Suprapubic skin (tissue), 4 donors: ENCODE results near the gene ING1. TPM values are rescaled to one million over a fixed set of nuclear protein-coding genes. Genes with fewer than 3 reads are reported as not detected.

Experiments
- DNase-seq, 2 donors: peaks; one replicate each; pipeline ENCODE4 v3.0.0-alpha.2; 2019; ENCODE audit warnings: low spot score in 2 of 2
- H3K27ac ChIP-seq: fragments of 200-600 bp; sonication (generic); one replicate; pipeline ENCODE4 v1.5.1; 2019
- H3K27me3 ChIP-seq: fragments of 200-600 bp; sonication (generic); one replicate; pipeline ENCODE4 v1.5.1; 2019
- H3K36me3 ChIP-seq: fragments of 200-600 bp; sonication (generic); one replicate; pipeline ENCODE4 v1.5.1; 2019
- H3K4me1 ChIP-seq: fragments of 200-600 bp; sonication (generic); one replicate; pipeline ENCODE4 v1.5.1; 2019
- H3K4me3 ChIP-seq: fragments of 200-600 bp; sonication (generic); one replicate; pipeline ENCODE4 v1.5.1; 2019; ENCODE audit warnings: mild to moderate bottlenecking
- H3K9me3 ChIP-seq: fragments of 200-600 bp; sonication (generic); one replicate; pipeline ENCODE4 v1.5.1; 2019
- EP300 ChIP-seq: sonication (generic); formaldehyde crosslinking; IDR thresholded peaks from one replicate; pipeline ENCODE4 v1.6.1; 2017; ENCODE audit warnings: antibody characterized with exemption
- POLR2A ChIP-seq, 2 donors: fragments of 450-650 bp; IDR thresholded peaks; one replicate each; pipeline ENCODE4 v1.6.1; 2017; ENCODE audit warnings: antibody characterized with exemption in 2 of 2, mild to moderate bottlenecking in 2 of 2, moderate library complexity in 2 of 2
- POLR2AphosphoS5 ChIP-seq, 3 donors: sonication (generic); formaldehyde crosslinking; IDR thresholded peaks; one replicate each; pipeline ENCODE4 v1.6.1; 2017; ENCODE audit warnings: antibody characterized with exemption in 3 of 3
- WGBS: methylation state at CpG from one replicate; pipeline ENCODE4 v1.1.5; 2018; 5-methylcytosine and 5-hydroxymethylcytosine counted together
- total RNA-seq, 4 donors: library from RNA; depleted of rRNA; stranded (reverse); fragments of >200 nt; gene quantifications; one replicate each; pipeline ENCODE4 v1.1.0, GENCODE V29; 2016
- TF ChIP-seq, protein P1 (sequence below), 2 donors: fragments of 200-600 bp in 1 of 2; fragments of 450-650 bp in 1 of 2; sonication (generic) in 1 of 2; IDR thresholded peaks; one replicate each; pipeline ENCODE4 v1.5.1; 2016 to 2019; ENCODE audit warnings: antibody characterized with exemption in 2 of 2, mild to moderate bottlenecking in 1 of 2, moderate library complexity in 1 of 2

Gene ING1
- total RNA-seq, 4 donors from 2014 or later: 10.6 to 25.7 (median 19.9) TPM

DNA sequence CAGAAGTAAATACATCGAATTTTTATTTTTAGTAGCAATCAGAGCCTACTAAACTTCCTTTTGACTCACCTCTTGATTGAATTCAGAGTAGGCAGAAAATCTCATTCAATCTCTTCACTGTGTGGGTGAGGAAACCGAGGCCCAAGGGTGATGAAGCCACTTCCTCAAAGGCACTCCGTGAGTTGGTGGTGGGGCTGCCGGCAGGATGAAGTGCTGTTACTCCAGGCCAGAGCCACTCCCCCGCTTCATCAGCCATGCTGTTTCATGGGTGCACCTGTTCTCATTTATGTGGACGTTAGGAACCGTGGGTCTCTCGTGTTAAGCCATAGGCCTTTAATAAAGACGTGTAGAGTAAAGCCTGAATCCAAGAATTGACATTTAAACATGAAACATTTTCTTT is 13.2 kb downstream of the ING1 start:
- no peak for DNase-seq
- Histone ChIP-seq H3K27me3 (no peaks in the 10 kb centered on the region), H3K27ac (no peak overlapping the region), H3K9me3 (no peaks in the 10 kb centered on the region), H3K4me1 (no peaks in the 10 kb centered on the region), H3K4me3 (no peak overlapping the region), H3K36me3 (peaks cover 2% of the 10 kb centered on the region)
- WGBS: 86% methylated on average over 9 of the region's 9 CpGs
- TF ChIP-seq POLR2A (IDR thresholded peaks at IDR 0.05) (no peak), POLR2AphosphoS5 (IDR thresholded peaks at IDR 0.05) (no peak), EP300 (no peak)
- TF ChIP-seq, protein P1, sequence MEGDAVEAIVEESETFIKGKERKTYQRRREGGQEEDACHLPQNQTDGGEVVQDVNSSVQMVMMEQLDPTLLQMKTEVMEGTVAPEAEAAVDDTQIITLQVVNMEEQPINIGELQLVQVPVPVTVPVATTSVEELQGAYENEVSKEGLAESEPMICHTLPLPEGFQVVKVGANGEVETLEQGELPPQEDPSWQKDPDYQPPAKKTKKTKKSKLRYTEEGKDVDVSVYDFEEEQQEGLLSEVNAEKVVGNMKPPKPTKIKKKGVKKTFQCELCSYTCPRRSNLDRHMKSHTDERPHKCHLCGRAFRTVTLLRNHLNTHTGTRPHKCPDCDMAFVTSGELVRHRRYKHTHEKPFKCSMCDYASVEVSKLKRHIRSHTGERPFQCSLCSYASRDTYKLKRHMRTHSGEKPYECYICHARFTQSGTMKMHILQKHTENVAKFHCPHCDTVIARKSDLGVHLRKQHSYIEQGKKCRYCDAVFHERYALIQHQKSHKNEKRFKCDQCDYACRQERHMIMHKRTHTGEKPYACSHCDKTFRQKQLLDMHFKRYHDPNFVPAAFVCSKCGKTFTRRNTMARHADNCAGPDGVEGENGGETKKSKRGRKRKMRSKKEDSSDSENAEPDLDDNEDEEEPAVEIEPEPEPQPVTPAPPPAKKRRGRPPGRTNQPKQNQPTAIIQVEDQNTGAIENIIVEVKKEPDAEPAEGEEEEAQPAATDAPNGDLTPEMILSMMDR (IDR thresholded peaks at IDR 0.05): no peak

DNA sequence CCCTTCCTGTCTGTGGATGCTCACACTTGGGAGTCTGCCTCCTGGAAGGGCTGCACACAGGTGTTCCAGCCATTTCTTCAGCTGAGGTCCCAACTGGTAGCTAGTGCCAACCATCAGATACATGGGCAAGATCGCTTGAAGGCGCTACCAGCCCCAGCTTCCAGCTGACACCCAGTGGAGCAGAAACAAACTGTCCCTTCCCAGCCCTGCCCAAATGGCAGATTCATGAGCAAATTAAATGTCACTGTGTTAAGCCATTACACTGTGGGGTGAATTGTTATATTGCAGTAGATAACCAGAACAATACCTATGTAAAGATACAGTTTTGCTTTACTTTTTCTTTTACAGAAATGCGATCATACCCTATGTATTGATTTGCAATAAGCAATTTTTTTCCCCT is 17.6 kb downstream of the ING1 start:
- WGBS: over 99% methylated on average over 3 of the region's 3 CpGs
- H3K4me3 ChIP-seq: no peak overlapping the region
- DNase-seq: no peak
- no peaks in the 10 kb centered on the region for H3K4me1 ChIP-seq
- H3K9me3 ChIP-seq: no peaks in the 10 kb centered on the region
- H3K27me3 ChIP-seq: no peaks in the 10 kb centered on the region
- TF ChIP-seq EP300 (no peak), POLR2A (IDR thresholded peaks at IDR 0.05) (no peak), POLR2AphosphoS5 (IDR thresholded peaks at IDR 0.05) (no peak)
- TF ChIP-seq, protein P1 (IDR thresholded peaks at IDR 0.05): no peak
- no peaks in the 10 kb centered on the region for H3K36me3 ChIP-seq
- H3K27ac ChIP-seq: no peak overlapping the region

DNA sequence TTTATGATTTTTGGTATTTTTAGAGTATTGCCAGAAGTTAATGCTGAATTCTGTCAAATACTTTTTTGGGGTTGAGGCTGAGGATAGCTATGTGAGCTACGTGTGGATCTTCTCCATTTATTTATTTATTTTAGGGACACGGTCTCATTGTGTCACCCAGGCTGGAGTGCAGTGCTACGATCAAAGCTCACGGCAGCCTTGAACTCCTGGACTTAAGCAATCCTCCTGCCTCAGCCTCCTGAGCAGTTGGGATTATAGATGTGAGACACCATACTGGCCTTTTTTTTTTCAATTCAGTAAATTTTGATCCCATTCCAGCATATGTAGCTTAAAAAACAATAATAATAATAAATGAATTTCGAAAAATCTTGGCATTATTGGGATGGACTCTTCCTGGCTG is 21.1 kb downstream of the ING1 start:
- H3K27ac ChIP-seq: no peak overlapping the region
- H3K27me3 ChIP-seq: no peaks in the 10 kb centered on the region
- 88% methylated on average over 5 of the region's 5 CpGs for WGBS
- TF ChIP-seq, protein P1 (IDR thresholded peaks at IDR 0.05): no peak
- TF ChIP-seq POLR2AphosphoS5 (IDR thresholded peaks at IDR 0.05) (no peak), POLR2A (IDR thresholded peaks at IDR 0.05) (no peak), EP300 (no peak)
- H3K4me3 ChIP-seq: no peak overlapping the region
- H3K36me3 ChIP-seq: no peaks in the 10 kb centered on the region
- H3K4me1 ChIP-seq: no peaks in the 10 kb centered on the region
- DNase-seq: no peak
- H3K9me3 ChIP-seq: no peaks in the 10 kb centered on the region

DNA sequence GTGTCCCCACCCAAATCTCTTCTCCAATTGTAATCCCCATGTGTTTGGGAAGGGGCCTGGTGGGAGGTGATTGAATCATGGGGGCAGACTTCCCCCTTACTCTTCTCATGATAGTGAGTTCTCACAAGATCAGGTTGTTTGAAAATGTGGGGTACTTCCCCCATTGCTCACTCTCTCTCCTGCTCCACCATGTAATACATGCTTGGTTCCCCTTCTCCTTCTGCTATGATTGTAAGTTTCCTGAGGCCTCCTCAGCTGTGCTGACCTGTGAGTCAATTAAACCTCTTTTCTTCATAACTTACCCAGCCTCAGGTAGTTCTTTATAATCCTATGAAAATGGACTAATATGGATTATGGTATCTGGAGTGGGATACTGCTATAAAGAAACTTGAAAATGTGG is 24.1 kb downstream of the ING1 start:
- H3K36me3 ChIP-seq: no peaks in the 10 kb centered on the region
- no peak for DNase-seq
- H3K4me3 ChIP-seq: no peak overlapping the region
- no peaks in the 10 kb centered on the region for H3K4me1 ChIP-seq
- no peak overlapping the region for H3K27ac ChIP-seq
- H3K9me3 ChIP-seq: no peaks in the 10 kb centered on the region
- no peaks in the 10 kb centered on the region for H3K27me3 ChIP-seq
- TF ChIP-seq, protein P1 (IDR thresholded peaks at IDR 0.05): no peak
- TF ChIP-seq POLR2A (IDR thresholded peaks at IDR 0.05) (no peak), POLR2AphosphoS5 (IDR thresholded peaks at IDR 0.05) (no peak), EP300 (no peak)

DNA sequence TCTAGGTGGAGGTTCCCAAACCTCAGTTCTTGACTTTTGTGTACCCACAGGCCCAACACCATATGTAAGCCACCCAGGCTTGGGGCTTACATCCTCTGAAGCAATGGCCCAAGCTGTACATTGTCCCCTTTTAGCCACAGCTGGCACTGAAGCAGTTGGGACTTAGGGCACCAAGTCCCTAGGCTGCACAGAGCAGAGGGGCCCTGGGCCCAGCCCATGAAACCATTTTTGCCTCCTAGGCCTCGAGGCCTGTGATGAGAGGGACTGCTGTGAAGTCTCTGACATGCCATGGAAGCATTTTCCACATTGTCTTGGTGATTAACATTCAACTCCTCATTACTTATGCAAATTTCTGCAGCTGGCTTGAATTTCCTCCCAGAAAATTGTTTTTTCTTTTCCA is 30.2 kb downstream of the ING1 start:
- Histone ChIP-seq H3K27me3 (no peaks in the 10 kb centered on the region), H3K36me3 (no peaks in the 10 kb centered on the region), H3K4me3 (no peak overlapping the region), H3K9me3 (no peaks in the 10 kb centered on the region), H3K4me1 (no peaks in the 10 kb centered on the region), H3K27ac (no peak overlapping the region)
- TF ChIP-seq POLR2AphosphoS5 (IDR thresholded peaks at IDR 0.05) (no peak), POLR2A (IDR thresholded peaks at IDR 0.05) (no peak), EP300 (no peak)
- TF ChIP-seq, protein P1 (IDR thresholded peaks at IDR 0.05): no peak
- 72% methylated on average over 1 of the region's 1 CpG for WGBS
- no peak for DNase-seq
